ENCODE results near the gene TTLL10.
A peak's percentile ranks its signal among the peaks of the same experiment; 100 is the strongest.

The TTLL10 gene

DNA sequence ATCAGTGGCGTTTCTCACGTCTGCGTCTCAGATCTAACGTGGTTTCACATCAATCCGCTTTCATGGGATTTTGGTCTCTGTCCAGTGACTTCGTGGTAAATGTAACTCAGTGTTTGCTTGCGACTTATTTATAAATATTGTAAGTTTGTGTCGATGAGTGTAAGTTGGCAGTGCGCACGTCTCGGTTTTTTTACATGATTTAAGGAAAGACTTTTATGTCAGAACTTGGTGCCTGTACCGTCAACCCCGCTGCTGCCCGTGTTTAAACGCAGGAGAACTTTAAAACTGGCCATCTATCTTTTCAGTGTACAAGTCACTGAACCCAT lies 59.9 kb downstream of the TTLL10 start:
- FAIRE-seq, result no peak
- DNase-seq (ENCODE audit: low spot score), result no peak

DNA sequence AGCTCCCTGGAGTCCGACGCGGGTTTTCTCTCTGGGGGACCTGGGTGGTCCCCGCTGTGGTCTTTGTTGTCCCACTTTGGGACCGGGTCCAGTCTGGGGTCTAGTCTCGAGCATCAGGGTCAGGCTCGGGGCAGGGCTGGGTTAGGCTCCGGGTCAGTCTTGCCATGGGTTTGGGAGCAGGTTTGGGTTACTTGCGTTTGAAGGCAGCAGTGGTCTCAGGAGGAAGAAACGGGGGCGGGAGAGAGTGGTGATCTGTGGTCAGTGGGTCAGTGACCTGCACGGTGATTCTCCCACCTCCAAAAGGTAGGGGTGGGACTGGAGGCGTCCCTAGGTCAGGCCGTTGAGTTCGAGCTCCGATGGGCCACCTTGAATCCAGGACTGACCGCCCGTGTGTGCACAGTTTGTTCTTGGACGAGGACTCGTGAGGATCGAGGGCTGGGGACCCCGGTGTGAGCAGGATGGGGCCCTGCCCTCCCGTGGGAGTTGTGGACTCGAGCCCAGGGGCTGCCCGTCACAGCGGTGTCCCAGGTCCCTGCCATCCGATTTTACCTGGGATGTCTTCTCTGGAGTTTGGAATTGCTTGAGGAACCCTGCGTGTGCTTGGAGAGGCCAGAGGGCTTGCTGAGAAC lies 60.6 kb downstream of the TTLL10 start:
- DNase-seq (ENCODE audit: low spot score), result no peak
- no peak for FAIRE-seq

DNA sequence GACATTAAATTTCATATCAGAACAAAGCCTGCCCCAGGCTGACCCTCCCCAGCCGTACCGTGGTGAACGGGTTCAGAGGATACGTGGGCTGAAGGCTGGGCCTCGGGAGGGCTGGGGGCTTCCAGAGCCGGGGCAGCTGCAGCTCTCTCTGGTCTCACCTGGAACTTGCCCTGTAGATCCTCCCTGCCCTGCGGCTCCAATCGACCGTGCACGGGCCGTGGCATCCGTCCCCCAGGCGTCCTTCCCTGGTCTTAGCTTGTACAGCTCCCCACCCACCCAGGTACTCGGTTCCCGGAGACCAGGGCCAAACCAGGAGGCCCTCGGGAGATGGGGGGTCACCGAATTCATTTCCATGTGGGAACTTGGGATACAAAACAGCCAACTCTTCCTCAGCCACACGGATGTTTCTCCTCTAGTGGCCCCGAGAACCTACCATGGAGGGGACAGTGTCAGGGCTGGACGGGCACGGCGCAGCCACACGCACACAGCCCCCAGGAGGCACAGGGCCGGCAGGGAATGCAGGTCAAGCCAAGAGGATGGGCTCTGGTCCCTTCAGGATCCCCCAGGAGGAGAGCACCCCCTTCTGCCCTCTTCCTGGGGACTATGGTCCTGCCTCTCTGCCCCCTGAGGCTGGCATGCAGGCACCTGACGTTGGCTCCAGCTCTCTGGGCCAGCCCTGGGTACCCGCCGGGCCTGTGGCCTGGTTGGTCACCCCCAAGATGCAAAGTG lies 61.5 kb downstream of the TTLL10 start:
- no peak for DNase-seq (ENCODE audit: low spot score)
- no peak for FAIRE-seq

DNA sequence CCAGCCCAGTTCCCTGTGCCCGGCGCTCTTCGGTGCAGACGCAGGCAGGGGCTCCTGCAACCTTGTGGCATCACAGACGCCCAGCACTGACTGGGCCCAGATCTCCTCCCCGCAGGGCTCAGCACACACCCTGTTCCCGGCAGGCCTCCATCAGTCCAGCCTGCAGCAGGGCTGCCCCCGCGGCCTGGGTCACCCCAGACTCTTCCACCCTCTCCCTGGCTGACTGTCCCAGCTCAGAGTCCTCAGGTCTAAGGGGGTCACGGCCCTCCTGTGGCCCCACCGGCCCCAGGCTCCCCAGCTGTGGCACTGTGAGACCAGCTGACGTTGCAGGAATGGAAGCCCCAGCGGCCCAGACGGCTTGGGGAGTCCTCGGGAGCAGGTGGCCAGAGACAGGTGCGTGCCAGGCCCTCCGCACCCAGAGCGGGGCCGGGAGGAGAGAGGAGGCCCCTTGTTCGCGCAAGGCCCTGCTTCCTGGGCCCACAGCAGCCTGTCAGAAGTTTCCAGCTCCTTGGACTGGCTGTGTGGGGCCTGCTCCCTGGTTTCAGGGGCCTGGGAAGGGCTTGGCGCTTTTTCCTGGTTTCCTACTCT lies 62.6 kb downstream of the TTLL10 start:
- no peak for DNase-seq (ENCODE audit: low spot score)
- FAIRE-seq, result no peak

DNA sequence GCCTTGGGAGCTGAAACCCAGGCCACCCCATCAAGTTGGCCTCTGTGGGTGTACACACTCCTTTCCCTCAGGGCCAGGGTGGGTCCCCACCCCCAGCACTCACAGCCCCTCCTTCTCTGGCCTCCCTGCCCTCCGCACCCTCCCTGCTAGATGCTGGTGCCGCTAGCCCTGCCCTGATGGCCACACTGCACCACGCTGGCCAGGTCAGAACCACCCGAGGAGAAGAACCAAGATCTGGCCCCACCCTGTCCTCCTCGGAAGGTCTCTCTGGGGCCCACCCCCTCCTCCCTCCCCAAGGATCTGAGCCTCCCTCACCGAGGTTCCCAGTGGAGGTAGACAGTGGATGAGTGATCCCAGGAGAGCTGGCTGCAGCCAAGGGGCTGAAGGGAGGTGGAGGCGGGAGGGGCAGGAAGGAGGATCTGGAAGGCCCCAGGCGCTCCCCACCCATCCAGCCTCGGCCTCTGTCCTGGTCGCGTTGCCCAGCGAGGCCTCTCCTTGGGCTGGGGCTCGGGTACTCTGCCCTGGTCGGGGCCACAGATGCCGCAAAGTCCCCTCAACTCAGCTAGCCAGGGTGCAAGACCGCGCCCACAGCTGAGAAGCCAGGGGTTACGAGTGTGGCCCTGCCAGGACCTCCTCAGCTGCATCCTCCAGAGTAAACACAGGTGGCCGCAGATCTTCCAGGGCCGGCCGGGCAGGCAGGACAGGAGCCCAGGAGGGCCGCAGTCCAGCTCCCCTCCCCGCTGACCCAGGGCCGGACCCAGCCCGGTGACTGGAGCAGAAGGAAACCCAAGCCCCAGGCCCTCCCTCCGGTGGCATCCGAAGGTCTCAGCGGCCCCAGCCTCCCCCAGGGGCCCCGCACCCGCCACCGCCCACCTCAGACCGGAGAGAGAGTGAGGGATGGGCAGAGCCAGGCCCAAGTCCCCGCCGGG lies 63.5 kb downstream of the TTLL10 start:
- DNase-seq (ENCODE audit: low spot score) (no peak), FAIRE-seq (no peak)

DNA sequence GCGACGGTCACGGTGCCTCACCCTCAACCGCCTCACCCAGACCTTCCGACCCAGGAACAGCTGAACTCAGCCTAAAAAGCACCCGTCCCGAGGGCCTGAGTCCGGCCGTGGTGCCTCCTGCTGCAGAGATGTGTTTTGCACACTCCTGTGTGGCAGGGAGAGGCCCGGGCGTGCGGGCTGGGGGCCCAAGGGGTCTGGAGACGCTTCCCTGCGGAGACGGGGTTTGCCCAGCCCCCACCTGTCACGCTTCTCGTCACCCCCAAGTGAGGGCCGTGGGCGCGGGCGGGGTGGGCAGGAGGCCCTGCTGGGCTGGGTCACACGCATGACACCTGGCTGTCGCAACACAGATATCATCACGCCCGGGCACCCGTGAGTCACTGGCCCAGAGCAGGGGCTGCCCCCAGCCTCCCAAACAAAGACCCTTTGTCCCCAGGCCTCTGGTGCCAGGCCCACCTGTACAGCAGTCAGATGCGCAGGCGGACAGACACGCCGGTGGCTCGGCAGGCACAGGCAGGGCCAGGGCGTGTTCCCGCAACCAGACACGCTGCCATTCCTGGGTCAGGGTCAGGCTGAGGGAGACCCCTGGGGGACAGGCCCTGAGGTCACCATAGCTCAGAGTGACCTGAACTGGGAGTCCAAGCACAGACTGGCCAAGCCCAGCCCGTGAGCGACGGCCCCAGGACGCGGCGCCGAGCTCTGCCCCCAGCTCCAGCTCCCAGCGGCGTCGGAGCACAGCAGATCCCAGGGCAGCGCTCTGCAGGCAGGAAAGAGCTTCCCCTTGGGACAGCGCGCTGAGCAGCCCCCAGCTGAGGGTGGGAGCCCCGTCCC lies 64.4 kb downstream of the TTLL10 start:
- peak; percentile 69 for DNase-seq (ENCODE audit: low spot score)
- no peak for FAIRE-seq

DNA sequence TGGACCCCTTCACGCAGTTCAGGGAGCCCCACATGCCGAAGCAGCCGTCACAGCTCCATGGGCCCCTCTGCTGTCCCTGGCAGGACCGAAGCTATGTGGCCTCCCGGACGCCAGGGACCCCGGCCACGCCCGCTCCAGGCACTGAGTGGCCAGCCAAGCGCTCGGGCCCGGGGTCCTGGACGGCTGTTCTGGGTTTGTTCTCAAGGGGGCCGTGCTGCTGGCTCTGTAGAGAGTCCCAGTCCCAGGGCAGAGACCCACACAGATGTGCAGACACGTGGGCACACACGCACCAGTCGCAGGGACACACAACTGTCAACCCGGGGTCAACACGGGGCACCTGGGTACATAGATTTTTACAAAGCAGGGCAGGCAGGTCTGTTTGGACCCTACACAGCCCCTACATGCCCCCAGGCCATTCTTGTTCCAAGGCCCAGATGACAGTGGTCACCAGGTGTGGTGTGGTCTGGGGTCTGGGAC lies 65.1 kb downstream of the TTLL10 start:
- no peak for FAIRE-seq
- DNase-seq (ENCODE audit: low spot score), result no peak

DNA sequence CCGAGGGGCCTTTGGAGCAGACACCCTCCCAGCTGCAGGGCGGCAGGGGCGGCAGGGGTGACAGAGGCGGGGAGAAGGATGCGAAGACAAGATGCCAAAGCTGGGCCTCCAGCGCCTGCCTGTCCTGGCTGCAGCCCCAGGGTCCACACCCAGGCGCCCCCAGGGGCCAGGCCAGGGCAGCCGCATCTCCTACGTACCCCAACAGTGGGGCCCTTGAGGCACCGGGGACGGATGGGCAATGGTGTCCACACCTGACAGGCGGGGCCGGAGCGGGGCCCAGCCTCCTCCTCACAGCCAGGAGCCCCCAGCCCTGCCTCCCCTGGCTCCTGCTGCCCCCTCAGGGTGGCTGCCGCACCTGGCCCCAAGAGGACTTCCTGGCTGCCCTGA lies 65.5 kb downstream of the TTLL10 start:
- no peak for FAIRE-seq
- no peak for DNase-seq (ENCODE audit: low spot score)

DNA sequence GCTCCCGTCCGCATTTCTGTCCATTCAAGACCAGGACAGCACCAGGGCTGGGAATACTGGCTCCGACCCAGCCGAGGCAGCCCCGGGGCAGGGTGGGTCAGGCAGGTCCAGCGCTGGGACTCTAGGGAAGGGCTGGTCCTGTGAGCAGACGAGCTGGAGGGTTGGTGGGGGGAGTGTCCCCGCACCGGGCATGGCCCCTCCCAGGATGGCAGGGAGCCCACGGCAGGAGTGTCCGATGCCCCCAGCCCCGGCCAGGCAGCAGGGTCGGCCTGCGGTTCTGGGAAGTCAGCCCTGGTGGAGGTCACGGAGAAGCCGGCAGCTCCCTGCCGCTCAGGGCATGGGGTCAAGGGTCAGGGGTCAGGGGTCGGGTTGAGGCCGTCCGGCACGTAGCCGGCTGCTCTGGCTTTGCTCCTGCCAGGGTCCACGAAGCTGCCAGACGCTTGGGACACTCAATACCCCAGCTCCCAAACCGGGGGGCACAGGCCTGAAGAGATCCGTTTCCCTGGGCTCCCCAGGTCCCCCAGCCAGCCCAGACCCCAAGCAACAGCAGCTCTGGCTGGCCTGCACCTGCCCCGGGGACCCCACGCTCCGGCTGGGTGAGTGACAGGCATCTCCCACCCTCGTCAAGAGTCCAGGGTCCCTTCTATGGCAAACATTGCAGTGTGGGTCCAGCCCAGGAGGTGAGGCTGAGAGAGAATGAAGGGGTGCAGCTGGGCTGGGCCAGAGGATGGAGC lies 66.1 kb downstream of the TTLL10 start:
- no peak for DNase-seq (ENCODE audit: low spot score)
- no peak for FAIRE-seq

DNA sequence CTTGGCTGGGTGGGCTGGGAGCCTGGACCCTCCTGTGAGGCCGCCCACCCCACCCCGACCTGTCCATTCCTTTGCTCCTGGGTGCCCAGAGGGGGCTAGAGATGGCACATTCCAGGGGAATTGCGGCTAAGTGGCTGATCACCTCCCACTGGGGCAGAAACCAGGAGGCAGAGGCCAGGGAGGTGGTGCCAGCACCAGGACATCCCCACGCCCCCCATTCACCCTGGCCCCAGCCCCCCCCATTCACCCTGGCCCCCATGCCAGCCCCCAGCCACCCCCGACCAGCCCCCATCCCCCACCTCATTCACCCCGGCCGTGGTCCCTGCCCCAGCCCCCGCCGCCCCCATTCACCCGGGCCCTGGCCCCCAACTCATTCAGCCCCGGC lies 66.7 kb downstream of the TTLL10 start:
- FAIRE-seq (no peak), DNase-seq (ENCODE audit: low spot score) (no peak)

DNA sequence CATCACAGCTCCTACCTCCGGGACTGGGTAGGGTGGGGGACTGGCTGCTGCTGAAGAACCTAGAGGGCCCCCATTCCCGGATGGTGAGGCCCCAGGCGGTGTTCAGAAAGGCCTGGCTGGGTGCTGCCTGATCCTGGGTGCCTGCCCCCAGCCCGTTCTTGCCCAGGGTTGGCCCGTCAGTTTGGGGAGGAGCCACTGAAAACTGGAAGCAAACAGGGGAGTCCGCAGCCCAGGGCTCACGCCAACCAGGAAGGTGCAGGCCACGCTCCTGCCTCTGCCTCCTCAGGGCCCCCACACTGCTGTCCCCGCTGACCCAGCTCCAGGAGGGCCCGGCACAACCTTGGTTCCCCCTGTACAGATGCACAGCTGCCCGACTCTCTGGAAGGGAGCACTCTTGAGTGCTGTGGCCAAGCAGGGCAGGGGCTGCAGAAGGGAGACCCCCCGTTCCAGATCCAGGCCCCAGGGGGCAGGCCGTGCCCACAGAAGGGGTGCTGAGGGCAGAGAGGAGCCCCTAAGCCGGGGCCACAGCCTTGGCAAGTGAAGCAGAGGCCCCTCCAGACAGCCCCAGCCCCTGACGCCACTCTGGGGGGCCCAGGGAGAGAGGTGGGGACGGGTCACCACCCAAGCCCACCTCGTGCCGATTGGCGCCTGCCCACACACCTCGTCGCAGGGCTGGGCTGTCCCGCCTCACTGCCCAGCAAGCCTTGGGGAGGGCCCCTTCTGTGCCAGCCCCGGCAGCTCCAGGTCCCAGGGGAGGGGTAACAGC lies 67.3 kb downstream of the TTLL10 start:
- no peak for DNase-seq (ENCODE audit: low spot score)
- no peak for FAIRE-seq

DNA sequence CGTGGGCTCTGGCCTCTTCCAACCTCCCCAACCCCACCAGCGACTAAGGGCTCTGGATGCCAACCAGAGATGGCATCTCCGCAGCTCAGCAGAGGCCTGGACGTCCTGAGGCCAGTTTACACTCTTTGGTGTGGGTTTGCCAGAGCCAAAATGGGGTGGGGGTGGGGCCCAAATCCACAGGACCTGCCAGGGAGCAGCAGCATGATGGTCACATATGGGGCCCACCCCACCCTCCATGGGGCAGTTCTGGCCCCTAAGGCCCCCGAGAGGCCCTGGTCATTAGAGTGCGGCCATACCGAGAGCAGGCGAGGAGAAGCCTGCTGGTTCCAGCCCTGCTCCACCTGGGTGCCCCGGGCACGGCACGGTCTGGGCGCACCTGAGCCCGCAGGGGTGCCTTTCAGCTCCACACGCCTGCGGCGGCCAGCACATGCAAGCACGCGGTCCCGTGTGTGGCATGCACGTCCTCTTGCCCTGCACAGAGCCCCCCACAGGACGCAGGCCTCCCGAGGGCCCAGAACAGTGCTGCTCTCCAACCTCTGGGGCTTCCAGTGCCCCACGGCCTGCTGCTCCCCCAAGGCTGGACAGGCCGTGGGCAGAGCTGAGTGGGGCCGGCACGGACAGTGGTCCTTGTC lies 68.0 kb downstream of the TTLL10 start:
- DNase-seq (ENCODE audit: low spot score), result no peak
- FAIRE-seq, result no peak

DNA sequence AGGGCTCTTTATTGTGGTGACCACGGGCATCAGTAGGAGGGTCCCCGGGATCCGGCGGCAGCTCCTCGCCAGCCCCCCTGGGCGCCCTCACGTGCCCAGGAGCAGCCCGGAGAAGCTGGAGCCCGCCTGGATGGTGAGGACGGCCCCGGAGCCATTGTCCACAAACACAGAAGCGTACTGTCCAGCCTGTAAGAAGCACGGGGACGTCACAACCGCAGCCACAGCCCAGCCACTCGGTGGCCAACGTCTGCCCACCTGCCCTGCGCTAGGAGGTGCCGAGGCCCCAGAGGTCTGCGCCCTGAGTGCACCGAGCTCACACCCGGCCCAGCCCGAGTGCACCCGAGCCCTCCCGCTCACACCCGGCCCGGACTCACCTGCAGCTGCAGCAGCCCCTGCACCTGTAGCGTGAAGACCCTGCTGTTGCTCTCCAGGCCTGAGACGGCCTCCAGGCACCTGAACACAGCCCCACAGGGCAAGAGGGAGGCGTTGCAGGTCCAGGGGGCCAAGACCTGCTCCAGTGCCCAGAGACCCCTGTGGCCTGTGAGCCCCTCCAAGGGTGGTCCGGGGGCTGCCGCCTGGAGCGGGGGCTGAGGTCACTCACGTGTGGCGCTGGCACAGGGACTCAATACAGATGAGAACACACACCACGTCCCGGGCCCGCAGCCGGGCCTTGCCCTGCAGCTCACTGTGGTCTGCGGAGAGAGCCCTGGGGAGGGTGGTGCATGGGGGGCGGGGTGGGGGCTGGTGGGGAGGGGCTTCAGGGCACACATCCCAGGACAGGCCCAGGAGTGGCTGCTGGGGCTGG lies 69.0 kb downstream of the TTLL10 start:
- no peak for FAIRE-seq
- no peak for DNase-seq (ENCODE audit: low spot score)

DNA sequence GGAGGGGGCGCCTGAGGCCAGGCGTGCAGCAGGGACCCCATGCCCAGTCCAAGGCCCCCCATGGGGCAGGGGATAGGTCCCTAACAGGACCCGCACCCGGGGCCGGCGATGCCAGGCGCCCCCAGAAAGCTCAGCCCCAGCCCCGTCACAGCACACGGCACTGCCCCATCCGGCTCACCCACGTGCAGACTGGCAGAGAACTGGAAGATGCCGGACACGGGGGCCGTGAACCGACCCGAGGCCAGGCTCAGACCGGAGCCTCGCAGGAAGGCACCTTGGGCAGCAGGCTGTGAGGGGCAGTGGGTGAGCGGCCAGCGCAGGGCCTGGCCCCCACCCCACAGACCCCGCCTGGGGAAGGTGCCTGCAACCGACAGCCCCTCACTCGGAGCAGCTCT lies 69.6 kb downstream of the TTLL10 start:
- DNase-seq (ENCODE audit: low spot score) (no peak), FAIRE-seq (no peak)

DNA sequence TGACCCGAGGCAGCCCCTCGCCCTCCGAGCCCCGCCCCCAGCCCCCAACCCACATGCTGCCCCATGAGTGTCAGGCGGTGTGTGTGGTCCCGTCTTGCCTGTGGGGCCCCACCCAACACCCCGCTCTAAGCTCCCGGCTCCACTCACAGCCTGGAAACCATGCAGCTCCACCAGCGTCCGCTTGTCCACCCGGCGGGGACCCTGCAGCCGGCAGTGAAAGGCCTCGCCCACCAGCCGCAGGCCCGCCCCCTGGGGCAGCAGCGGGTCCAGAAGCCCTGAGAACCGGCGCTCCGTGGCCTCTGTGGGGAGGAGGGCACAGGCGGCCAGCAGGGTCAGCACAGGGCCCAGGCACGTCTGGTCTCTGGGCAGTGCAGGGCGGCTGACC lies 70.1 kb downstream of the TTLL10 start:
- DNase-seq (ENCODE audit: low spot score) (no peak), FAIRE-seq (no peak)

DNA sequence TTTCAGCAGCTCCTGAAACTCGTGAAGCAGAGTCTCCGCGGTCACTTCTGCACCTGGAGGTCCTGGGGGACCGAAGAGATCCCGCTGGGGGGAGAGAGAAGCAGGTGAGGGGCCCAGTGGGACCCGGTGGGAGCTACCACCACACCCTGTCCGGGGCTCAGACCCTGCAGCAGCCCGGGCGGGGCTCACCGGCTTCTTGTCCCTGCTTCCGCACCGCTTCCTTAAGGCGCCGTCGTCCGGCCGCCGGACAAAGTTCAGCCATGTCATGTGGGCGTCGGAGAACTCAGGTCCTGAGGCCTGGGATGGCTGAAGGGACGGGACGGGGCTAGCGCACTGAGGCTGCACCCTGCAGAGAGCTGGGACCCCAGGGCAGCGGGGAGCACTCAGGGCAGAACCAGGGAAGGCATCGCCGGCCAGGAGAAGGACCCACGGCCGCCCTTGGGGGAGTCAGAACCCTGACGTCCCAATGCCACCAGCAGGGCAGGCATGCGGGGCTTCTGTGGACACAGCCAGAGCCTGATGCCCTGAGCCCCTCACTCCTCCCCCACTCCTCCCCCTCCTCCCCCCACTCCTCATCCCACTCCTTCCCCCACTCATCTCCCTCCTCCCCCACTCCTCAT lies 70.6 kb downstream of the TTLL10 start:
- FAIRE-seq (no peak), DNase-seq (ENCODE audit: low spot score) (no peak)

DNA sequence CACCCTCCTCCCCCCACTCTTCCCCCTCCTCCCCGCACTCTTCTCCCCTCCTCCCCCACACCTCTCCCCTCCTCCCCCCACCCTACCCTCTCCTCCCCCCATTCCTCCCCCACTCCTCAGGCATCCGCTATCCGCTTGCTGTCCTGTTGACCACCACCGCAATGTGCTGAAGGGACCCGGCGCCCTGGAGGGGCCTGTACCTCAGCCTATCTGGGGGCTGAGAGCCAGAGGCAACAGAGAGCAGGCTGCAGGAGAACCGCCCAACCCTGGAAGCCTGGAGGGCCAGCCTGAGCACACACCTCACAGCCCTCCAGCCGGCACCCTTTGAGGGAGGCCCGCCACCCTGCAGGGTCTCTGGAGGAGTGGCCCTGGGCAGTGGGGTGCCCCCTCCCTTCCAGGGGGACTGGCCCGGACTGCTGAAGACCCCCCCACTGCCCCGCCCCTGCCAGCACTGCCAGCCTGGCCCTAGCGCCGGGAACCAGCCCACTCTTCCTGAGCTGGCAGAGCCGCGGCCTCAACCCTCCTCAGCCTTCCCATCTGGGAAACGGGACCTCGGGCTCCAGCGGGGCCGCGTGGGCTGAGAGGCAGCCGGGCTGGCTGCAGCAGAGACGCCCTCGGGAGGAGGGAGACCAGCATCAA lies 71.6 kb downstream of the TTLL10 start:
- no peak for DNase-seq (ENCODE audit: low spot score)
- FAIRE-seq, result no peak

Measured in urothelium cell line (cell line).